Jurkat, Clone E6-1 (cell line): ENCODE measurements around the gene ZNF595.

Source experiments
- DNase-seq: peaks from one replicate; pipeline ENCODE4 v3.0.0-alpha.2; 2011; ENCODE audit warnings: low read depth, low spot score
- H3K4me3 ChIP-seq: 2 replicates; pipeline ENCODE4 v1.5.1; 2011; ENCODE audit warnings: mild to moderate bottlenecking, low read length, control low read depth, moderate library complexity

The ZNF595 gene

DNA sequence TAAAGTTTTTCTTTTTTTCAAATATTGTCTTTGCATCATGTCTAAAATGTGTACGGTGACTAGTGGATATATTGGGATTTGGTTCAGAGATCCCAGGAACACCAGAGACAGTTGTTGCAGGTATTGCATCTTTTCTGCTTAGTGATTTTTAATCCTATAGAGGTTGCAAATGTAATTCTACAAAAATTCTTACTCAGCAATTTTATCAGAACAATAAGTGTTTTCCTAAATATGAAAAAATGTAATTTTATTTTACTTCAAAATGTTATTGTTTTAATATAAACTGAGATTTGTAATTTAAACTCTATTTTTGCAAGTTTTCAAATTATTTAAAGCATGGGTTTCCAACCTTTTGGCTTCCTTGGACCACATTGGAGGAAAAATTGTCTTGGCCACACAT, 79.4 kb downstream of the ZNF595 start:
- no peak overlapping the region for H3K4me3 ChIP-seq

More for the DNA sequence above, 79.4 kb downstream of the ZNF595 start:
- no peak for DNase-seq
